ENCODE measurements around the gene C16orf87.

DNA sequence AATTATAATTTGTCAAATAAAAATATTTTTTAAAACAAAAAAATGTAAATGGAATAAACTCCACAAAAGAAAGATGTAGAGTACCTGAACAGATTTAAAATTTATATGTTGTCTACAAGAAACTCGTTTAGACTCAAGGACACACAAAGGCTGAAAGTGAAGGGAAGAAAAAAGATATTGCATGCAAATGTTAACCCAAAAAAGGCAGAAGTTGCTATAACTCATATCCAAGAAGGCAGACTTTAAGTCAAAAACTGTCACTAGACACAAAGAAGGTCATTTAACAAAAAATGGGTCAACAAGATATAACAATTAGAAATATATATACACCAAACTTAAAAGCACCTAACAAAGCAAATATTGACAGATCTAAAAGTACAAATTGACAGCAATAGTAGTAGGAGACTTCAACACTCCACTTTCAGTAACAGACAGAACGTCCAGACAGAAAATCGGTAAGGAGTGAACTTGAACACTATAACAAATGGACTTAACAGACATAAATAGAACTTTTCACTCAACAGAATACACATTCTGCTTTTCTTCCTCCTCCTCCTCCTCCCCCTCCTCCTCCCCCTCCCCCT lies 42.0 kb downstream of the C16orf87 start:
- no peak for TF ChIP-seq EP300 (IDR thresholded peaks at IDR 0.05)
- TF ChIP-seq, protein P1, sequence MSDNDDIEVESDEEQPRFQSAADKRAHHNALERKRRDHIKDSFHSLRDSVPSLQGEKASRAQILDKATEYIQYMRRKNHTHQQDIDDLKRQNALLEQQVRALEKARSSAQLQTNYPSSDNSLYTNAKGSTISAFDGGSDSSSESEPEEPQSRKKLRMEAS (IDR thresholded peaks at IDR 0.05), result no peak
- TF ChIP-seq, protein P2, sequence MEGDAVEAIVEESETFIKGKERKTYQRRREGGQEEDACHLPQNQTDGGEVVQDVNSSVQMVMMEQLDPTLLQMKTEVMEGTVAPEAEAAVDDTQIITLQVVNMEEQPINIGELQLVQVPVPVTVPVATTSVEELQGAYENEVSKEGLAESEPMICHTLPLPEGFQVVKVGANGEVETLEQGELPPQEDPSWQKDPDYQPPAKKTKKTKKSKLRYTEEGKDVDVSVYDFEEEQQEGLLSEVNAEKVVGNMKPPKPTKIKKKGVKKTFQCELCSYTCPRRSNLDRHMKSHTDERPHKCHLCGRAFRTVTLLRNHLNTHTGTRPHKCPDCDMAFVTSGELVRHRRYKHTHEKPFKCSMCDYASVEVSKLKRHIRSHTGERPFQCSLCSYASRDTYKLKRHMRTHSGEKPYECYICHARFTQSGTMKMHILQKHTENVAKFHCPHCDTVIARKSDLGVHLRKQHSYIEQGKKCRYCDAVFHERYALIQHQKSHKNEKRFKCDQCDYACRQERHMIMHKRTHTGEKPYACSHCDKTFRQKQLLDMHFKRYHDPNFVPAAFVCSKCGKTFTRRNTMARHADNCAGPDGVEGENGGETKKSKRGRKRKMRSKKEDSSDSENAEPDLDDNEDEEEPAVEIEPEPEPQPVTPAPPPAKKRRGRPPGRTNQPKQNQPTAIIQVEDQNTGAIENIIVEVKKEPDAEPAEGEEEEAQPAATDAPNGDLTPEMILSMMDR (IDR thresholded peaks at IDR 0.05), result no peak
- no peak for TF ChIP-seq NR3C1 (IDR thresholded peaks at IDR 0.05)
- no peak for TF ChIP-seq ESRRA (IDR thresholded peaks at IDR 0.05; ENCODE audit: borderline replicate concordance, low read length)
- TF ChIP-seq CEBPB (IDR thresholded peaks at IDR 0.05), result no peak
- TF ChIP-seq POLR2A (IDR thresholded peaks at IDR 0.05; ENCODE audit: low read length), result no peak
- no peak for TF ChIP-seq FOSL2 (IDR thresholded peaks at IDR 0.05)
- TF ChIP-seq FOSL2 (CRISPR knock-in tag; IDR thresholded peaks at IDR 0.05), result no peak
- TF ChIP-seq ZSCAN20 (CRISPR knock-in tag; IDR thresholded peaks at IDR 0.05), result no peak
- no peak for TF ChIP-seq MAFK (IDR thresholded peaks at IDR 0.05; ENCODE audit: partially characterized antibody)
- no peak for TF ChIP-seq KDM1A (IDR thresholded peaks at IDR 0.05; ENCODE audit: low read depth)
- TF ChIP-seq SMC3 (IDR thresholded peaks at IDR 0.05), result no peak
